ENCODE measurements around the gene OR2L3. TPM values are rescaled to one million over a fixed set of nuclear protein-coding genes. Genes with fewer than 3 reads are reported as not detected.

OR2L3 gene
- total RNA-seq, 2 donors from 2014 or later = not detected

Other genes starting within 250 kb of the OR2L3 start
- not detected for gene OR14A16, start 222.7 kb upstream of the OR2L3 start, total RNA-seq
- gene OR11L1, start 204.9 kb upstream of the OR2L3 start, total RNA-seq = not detected
- gene TRIM58, start 189.6 kb upstream of the OR2L3 start, total RNA-seq = 1 to 10 TPM; 1.4 to 4.1 TPM
- 1 to 10 TPM in 1 of 2 donors, under 1 TPM in 1; 0.33 to 1.9 TPM for gene OR2W3, start 151.2 kb upstream of the OR2L3 start, total RNA-seq
- gene OR2T8, start 126.6 kb upstream of the OR2L3 start, total RNA-seq = not detected
- not detected for gene OR2AJ1, start 121.9 kb upstream of the OR2L3 start, total RNA-seq
- not detected for gene OR2L8, start 98.0 kb upstream of the OR2L3 start, total RNA-seq
- gene OR2AK2, start 81.6 kb upstream of the OR2L3 start, total RNA-seq = not detected
- not detected for gene OR2L5, start 33.2 kb upstream of the OR2L3 start, total RNA-seq
- under 1 TPM; 0.09 to 0.10 TPM for gene OR2L2, start 16.8 kb upstream of the OR2L3 start, total RNA-seq
- gene OR2L13, start 48.3 kb downstream of the OR2L3 start, total RNA-seq = not detected
- gene OR2M5, start 98.3 kb downstream of the OR2L3 start, total RNA-seq = not detected
- gene OR2M2, start 128.0 kb downstream of the OR2L3 start, total RNA-seq = not detected
- gene OR2M3, start 150.4 kb downstream of the OR2L3 start, total RNA-seq = not detected
- gene OR2M4, start 184.6 kb downstream of the OR2L3 start, total RNA-seq = not detected
- gene OR2T33, start 231.1 kb downstream of the OR2L3 start, total RNA-seq = not detected